Ovary (tissue), 3 donors: ENCODE results near the gene KCNMA1.

Experiments used
- POLR2A ChIP-seq: fragments of 450-650 bp; IDR thresholded peaks from one replicate; pipeline ENCODE4 v1.6.1; 2017; ENCODE audit warnings: antibody characterized with exemption, mild to moderate bottlenecking, moderate library complexity
- TF ChIP-seq, protein P1 (sequence below), 3 donors: fragments of 450-650 bp in 2 of 3; fragments of 200-600 bp in 1 of 3; IDR thresholded peaks; one replicate each; pipeline versions ENCODE4 v1.5.1 to v1.8.0; 2016 to 2022; ENCODE audit warnings: antibody characterized with exemption in 3 of 3, mild to moderate bottlenecking in 1 of 3
- donor health status: DM: no; HTN: no; CAD: no.

DNA sequence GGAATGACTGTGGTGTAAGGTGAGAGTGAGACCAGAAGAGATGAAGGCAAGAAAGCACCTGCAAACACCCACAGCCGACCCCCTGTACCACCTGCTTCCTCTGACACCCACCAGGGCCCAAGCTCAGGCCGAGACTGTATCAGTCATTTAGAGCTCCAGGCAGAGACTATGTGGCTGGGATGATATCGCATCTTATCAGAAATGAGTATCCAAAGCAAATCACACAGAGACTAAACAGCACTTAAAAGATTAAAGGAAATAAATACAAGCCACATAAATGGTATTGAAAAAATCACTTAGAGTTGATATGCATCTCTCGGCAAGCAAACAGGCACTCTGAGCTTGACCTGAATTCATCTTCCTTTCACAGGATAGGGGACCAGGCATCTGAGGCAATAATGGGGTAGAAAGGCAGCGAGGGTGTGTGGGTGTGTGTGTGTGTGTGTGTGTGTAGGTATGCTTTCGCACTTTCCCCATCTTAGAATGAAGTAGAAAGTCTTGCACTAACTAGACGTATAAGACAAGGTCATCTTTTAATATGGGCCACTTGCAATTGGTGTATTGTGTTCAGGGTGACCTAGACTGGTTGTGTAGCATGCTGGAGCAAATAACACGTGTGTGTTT, 665.9 kb downstream of the KCNMA1 start:
- TF ChIP-seq, protein P1, sequence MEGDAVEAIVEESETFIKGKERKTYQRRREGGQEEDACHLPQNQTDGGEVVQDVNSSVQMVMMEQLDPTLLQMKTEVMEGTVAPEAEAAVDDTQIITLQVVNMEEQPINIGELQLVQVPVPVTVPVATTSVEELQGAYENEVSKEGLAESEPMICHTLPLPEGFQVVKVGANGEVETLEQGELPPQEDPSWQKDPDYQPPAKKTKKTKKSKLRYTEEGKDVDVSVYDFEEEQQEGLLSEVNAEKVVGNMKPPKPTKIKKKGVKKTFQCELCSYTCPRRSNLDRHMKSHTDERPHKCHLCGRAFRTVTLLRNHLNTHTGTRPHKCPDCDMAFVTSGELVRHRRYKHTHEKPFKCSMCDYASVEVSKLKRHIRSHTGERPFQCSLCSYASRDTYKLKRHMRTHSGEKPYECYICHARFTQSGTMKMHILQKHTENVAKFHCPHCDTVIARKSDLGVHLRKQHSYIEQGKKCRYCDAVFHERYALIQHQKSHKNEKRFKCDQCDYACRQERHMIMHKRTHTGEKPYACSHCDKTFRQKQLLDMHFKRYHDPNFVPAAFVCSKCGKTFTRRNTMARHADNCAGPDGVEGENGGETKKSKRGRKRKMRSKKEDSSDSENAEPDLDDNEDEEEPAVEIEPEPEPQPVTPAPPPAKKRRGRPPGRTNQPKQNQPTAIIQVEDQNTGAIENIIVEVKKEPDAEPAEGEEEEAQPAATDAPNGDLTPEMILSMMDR (IDR thresholded peaks at IDR 0.05) = no peak
- no peak for TF ChIP-seq POLR2A
